Measurements from ENCODE around the gene VTI1A.

The VTI1A gene

GRCh38 chr10:112546474-112546873, 99.5 kb downstream of the VTI1A start:
- DNase-seq (ENCODE audit: low spot score): no peak

DNA sequence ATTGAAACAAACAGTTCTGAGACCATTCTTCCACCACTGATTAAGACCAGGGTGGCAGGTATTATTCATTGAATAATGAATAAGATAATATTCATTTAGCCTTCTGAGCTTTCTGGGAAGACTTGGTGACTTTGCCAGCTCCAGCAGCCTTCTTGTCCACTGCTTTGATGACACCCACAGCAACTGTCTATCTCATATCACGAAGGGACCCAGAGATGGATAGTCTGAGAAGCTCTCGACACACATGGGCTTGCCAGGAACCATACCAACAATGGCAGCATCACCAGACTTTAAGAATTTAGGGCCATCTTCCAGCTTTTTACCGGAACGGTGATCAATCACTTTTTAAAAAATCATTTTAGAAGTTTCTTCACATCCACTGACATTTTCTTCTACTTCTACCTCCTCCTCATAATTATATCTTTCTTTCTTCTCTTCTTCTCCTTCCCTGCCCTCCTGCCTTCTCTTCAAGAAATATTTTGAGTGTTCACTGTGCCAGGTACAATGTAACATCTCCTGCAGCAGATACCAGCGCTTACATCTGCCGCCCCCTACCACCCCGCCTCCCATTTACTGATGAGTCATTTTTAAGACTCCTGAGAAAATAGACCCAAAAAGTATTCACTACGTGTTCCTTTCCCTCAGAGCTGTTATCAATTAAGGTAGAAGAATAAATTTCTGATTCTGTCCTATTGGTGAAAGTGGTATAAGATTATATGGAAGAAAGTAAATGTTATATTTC, 101.7 kb downstream of the VTI1A start:
- no peak for DNase-seq (ENCODE audit: low spot score)

DNA sequence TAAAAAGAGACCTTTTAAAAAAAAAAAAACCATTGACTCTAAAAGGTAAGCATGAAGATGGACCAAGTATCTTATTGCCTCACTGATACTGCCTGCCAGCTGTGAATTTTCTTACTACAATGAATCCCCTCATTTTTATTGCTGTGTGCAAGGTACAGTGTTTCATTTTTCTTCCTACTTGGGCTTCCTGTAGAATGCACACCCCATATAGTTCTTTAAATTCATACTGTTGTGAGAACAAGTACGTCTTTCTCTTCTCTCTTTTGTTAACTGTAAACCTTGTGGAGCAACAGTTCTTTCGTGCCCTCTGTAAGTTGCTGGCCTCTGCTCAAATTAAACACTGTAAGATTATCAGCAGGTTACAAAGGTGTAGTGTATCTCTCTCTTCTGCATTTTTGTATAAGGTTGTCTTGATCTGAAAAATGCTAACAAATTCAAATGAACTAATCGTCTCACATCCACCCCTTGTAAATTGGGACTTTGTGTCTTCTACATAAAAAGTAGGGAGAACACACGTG, 105.6 kb downstream of the VTI1A start:
- no peak for DNase-seq (ENCODE audit: low spot score)

DNA sequence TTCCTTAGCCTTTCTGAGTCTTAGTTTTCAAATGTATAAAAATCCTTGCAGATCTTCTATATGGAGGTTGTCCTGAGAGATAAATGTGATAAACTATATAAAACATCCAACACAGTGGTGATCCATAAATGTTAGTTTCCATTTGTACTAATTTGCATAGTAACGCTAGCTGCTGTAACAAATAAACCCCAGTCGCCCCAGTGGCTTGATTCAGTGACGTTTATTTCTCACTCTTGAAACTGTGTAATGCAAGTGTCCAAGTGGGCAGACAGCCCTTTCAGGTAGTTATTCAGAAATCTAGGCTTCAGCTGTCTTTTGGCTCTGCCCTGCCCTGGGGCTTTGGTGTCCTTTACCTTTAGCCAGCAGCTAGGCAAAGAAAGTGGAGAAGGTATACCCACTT, 106.3 kb downstream of the VTI1A start:
- no peak for DNase-seq (ENCODE audit: low spot score)

- DNase-seq (ENCODE audit: low spot score): no peak
These were observed 107.2 kb downstream of the VTI1A start for GRCh38 chr10:112554263-112554662.

DNA sequence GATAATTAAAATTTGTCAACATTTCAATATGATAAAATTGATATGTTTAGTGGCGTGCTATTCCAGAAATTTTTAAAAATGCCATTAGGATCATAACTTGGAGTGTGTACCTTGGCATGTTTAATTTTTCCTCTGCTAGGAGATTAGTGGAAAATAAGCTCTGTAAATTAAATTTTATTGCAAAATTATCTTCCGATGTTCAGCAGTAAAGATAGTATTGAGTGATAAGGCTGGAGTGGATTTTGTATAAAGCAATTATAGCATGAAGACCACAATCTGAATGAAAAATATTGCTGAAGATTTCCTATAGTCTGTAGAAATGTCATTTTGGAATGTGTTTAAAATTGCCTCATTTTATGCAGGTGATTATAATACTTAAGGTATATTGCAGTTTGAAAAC, 110.2 kb downstream of the VTI1A start:
- DNase-seq (ENCODE audit: low spot score): no peak

- DNase-seq (ENCODE audit: low spot score): no peak
These were observed 111.6 kb downstream of the VTI1A start for GRCh38 chr10:112558476-112559142.

GRCh38 chr10:112559349-112559748, 112.3 kb downstream of the VTI1A start:
- no peak for DNase-seq (ENCODE audit: low spot score)

GRCh38 chr10:112562122-112562521, 115.1 kb downstream of the VTI1A start:
- DNase-seq (ENCODE audit: low spot score): no peak

DNA sequence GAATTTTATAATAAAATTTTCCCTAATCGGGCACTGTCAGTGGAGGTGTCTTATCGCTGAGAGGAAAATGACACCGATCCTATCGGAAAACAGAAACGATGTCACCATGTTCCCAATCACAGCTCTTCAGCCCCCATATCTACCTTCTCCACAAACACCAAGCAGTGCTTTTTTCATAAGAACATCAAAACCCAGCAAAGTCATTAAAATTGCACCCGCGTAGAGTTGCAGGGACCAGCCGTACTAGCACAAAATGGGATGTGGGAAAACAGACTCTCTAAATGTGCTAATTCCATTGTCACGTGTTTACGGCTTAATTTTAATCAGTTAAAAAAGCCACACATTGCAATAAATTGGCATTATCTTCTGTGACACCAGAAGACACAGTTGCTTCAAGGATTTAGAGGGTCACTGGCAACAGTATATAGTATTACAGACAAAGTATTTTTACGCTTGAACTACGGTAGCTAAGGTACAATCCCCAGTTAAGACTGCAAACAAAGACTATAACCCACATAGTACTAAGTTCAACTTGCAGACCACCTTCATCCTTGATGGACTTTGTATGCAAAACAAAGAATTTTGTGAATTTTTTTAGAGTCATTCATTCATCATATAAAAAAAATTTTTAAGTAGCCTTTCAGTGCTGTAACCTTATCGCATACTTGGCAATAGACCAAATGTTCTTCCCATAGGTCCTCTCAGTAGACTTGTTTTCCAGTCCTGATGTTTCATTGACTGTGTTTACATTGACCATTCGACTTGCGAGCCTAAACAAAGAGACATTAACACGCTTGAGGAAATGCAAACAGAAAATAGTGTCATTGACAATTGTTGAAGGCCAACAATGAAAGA, 116.0 kb downstream of the VTI1A start:
- peak; percentile 71 for DNase-seq (ENCODE audit: low spot score)

DNA sequence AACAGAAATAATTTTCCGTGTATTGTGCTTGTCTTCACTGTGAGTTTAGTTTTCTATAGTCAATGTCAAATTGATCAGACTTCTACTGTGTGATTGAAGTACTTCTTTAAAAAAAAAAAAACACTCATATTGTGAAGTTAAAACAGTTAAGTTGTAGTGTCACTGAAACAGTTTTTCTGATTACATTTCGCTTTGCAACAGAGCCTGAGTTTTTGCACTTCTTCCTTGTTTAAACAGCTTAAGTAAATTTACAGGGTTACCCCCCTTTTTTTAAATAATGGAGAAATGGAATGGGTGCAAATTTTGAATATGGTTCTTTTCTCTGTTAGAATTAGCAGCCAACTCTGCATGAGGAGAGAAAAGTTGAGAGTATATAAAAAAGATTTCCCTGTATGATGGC, 117.3 kb downstream of the VTI1A start:
- no peak for DNase-seq (ENCODE audit: low spot score)

DNA sequence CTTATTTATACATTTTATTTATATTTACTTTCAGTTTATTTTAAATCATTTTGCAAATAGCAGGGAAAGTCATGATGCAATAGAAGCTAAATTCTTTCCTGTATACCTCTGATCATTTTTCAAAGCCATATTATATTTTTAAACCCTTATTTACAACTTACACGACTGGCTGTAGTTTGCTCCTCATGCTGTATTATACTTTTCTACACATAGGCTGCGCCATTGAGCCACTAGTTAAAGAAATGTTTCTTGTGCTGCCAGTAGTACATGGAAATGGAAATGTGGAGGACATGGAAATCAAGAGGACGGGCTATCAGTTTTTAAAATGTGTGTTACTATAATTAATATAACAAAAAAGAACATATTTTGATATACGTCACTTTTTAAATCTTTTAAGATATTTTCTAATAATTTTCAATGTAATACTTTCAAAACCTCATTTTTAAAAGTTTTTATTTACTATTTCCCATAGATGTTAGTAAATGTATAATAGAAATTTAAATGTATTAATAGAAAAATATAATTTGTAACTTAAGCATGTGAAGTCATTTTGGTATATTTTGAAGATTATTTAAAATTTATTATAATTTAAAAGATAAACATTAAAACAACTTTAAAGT, 118.5 kb downstream of the VTI1A start:
- DNase-seq (ENCODE audit: low spot score): peak; percentile 86

DNA sequence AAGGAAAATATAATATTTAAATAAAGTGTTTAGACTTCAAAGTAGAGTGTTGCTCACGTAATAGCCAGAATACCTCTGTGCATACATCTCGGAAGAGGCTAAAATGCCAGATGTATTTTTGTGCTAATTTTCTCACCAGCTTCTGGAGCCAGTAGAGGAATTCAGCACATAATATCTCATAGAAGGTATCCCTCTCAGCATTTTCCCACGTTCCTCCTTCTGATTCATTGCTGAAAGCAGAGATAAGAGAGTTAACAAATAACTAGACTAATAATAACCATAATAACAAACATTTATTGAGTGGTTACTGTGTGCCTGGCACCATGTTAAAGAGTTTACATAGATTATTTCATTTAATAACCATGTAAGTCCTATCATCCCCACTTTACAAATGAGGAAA, 123.6 kb downstream of the VTI1A start:
- DNase-seq (ENCODE audit: low spot score): no peak

DNA sequence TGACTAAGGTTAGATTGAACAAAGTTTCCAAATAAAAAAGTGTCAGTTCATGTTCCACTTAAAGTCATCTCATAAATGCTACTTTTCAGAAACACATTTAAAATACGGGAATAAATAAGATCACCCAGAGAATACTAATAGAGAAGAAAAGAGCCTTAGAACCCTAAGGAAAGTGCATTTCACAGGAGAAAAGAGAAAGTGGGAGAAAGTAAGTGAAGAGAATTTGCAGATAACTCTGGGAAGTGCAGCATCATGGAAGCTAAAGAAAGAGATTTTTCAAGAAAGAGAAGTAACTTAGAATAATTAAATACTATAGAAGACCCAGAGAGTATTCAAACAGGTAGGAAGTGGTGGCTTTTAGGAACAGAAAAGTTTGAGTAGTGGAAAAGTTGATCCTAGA, 132.6 kb downstream of the VTI1A start:
- no peak for DNase-seq (ENCODE audit: low spot score)

- no peak for DNase-seq (ENCODE audit: low spot score)
These were observed 133.3 kb downstream of the VTI1A start for GRCh38 chr10:112580267-112580666.

DNA sequence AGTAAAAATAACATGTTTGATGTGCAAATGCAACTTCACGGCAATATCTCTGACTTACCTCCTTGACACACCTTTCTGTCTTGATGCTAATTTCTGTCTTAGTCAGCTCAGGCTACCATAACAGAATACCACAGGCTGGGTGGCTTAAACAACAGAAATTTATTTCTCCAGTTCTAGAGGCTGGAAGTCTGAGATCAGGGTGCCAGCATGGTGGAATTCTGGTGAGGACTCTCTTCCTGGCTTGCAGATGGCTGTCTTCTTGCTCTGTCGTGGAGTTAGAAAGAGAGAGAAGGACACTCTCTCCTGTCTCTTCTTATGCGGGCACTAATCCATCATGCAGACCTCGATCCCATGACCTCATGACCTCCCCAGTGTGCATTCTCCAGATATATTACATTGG, 134.9 kb downstream of the VTI1A start:
- DNase-seq (ENCODE audit: low spot score): no peak

DNA sequence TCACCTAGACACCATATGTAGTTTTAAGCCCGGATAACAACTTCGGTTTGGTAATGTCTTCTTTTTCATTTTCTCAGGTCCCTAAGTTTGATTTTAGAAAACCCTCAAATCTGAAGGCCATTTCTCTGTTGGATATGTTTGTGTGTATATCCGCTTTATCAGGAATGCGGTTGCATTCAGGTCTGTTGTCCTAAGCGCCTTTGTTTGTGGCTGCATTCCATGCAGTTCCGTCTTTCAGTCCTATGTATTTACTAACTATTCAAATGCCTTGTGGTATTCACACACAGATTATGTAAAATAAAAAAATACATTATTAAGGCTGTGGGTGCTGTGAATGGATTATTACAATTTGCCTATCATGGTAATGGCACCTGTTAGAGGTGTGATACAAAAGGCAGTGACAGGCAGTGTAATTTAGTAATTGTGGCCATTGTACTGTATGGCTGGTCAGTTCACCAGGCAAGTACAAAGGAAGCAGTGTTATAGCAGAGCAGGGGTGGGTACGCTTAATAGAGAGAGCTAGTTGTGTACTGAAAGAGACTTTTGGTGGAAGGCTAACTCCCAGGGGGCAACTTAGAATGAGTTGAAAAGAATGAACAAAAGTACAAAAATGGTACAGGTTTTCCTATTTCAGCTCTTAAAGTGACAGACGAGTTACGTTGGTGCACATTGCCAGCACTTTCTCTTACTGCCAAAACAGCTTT, 136.4 kb downstream of the VTI1A start:
- peak; percentile 82 for DNase-seq (ENCODE audit: low spot score)

DNA sequence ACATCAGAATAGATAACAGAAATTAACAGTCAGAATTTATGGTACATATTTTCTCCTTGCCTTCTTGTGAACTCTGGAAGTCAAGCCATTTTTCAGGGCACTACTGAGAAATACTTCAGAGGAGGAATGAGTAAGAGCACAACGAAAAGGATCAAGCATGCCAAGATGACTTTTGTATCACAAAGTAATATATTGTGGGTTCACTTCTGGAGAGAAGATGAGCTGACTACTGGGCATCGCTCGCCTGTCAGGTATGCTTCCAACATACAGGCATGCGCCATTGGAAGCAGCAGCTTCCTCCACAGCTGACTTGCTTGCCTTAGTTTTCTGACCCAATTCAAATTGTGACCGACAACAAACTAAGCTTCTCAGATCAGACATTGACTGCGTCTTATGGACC, 137.3 kb downstream of the VTI1A start:
- DNase-seq (ENCODE audit: low spot score): no peak

DNA sequence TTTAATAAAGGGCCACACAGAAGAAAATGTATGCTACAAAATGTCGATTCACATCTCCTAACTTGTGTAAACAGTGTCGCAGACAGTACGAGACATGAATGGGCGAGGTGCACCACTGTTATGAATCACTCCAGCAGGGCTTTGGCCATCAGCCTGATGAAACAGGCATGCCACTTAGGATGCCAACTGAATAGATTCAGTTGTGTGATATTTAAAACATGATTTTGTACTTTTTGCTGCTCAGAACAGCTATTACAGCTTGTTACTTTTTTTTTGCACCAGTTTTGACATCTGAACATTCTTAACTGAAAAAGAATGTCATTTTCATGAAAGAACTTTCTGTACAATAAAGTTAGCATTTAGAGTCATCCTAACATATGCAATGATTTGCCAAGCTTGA, 138.1 kb downstream of the VTI1A start:
- DNase-seq (ENCODE audit: low spot score): peak; percentile 9

DNA sequence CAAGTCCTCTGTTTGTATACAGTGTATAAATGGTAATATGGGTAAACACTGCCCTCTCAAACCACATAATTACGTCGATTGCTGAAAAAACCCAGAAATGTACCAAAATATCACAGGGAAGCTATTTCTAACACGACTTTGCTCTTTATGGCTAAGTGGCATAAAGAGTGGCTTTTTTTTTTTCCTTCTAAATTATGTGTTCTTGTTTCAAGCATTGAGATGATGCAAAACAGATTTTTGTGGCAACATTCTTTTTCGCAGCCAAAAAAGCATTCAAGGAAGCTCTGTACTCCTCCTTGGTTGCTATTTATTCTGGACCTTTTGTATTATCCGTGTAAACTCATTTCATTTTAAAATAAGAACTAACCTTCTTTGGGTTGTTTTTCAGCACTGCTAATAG, 138.9 kb downstream of the VTI1A start:
- no peak for DNase-seq (ENCODE audit: low spot score)

GRCh38 chr10:112587729-112588128, 140.7 kb downstream of the VTI1A start:
- no peak for DNase-seq (ENCODE audit: low spot score)

Data from pons (tissue), 1 donor.